Nucleus accumbens (tissue), 56 donors: Measurements from ENCODE around the gene FHIP1B.
"Not testable (repeated sequence)": the region's sequence is repeated elsewhere in the genome, so short reads cannot be mapped to it uniquely, and the experiment has no call there.

ENCODE experiments used
- DNase-seq, 56 donors: peaks; one replicate each; lab custom pipeline; 2025; lab: John Stamatoyannopoulos, UW

Gene FHIP1B

GRCh38 chr11:6234387-6235107 lies at the start of gene FHIP1B:
TSS of gene FHIP1B (minus strand) at chr11:6234636. CDS start at chr11:6224516, 10,120 bp downstream.
- DNase-seq: peak; percentile 81 to 100 (median 100)

- no peak for DNase-seq
These were observed 49.1 kb upstream of the FHIP1B start for GRCh38 chr11:6283453-6284023.

GRCh38 chr11:6280809-6281208 lies 46.4 kb upstream of the FHIP1B start:
- DNase-seq: not testable (repeated sequence)

- no peak for DNase-seq
These were observed 38.8 kb upstream of the FHIP1B start for GRCh38 chr11:6273188-6273587.

- no peak for DNase-seq
These were observed 37.2 kb upstream of the FHIP1B start for GRCh38 chr11:6271598-6271997.

- DNase-seq: no peak
These were observed 36.3 kb upstream of the FHIP1B start for GRCh38 chr11:6270584-6271246.

- DNase-seq: no peak
These were observed 35.6 kb upstream of the FHIP1B start for GRCh38 chr11:6269994-6270393.

- no peak for DNase-seq
These were observed 34.4 kb upstream of the FHIP1B start for GRCh38 chr11:6268820-6269219.

GRCh38 chr11:6263662-6264061 lies 29.2 kb upstream of the FHIP1B start:
- DNase-seq: no peak

- no peak for DNase-seq
These were observed 25.8 kb upstream of the FHIP1B start for GRCh38 chr11:6260207-6260726.

GRCh38 chr11:6258571-6259081 lies 24.2 kb upstream of the FHIP1B start:
- peak in 34 of 56 donors; percentile 19 to 76 (median 46) for DNase-seq

- DNase-seq: no peak
These were observed 23.7 kb upstream of the FHIP1B start for GRCh38 chr11:6258141-6258540.

- DNase-seq: no peak
These were observed 18.8 kb upstream of the FHIP1B start for GRCh38 chr11:6253197-6253596.

- DNase-seq: no peak
These were observed 17.6 kb upstream of the FHIP1B start for GRCh38 chr11:6251990-6252473.

- DNase-seq: peak in 29 of 56 donors; percentile 3 to 65 (median 22)
These were observed 16.8 kb upstream of the FHIP1B start for GRCh38 chr11:6251120-6251733.

GRCh38 chr11:6249770-6250555 lies 15.5 kb upstream of the FHIP1B start:
- peak in 6 of 56 donors; percentile 9 to 30 (median 15) for DNase-seq

- not testable (repeated sequence) for DNase-seq
These were observed 14.5 kb upstream of the FHIP1B start for GRCh38 chr11:6248897-6249296.

GRCh38 chr11:6248248-6248647 lies 13.8 kb upstream of the FHIP1B start:
- no peak for DNase-seq

GRCh38 chr11:6245536-6245935 lies 11.1 kb upstream of the FHIP1B start:
- no peak for DNase-seq

GRCh38 chr11:6241316-6241715 lies 6.9 kb upstream of the FHIP1B start:
- no peak for DNase-seq
